Trophoblast cell (in vitro differentiated cells and primary cell): Measurements from ENCODE around the gene KLF16.

Experiments used
- DNase-seq, 2 donors: peaks; one replicate each; pipeline ENCODE4 v3.0.0-alpha.2; 2016
- H2AFZ ChIP-seq: 2 replicates; pipeline ENCODE4 v1.6.1; 2013; ENCODE audit warnings: low read length, moderate library complexity, mild to moderate bottlenecking; ENCODE audit not compliant: insufficient read depth, poor library complexity
- H2AK5ac ChIP-seq: 2 replicates; pipeline ENCODE4 v1.6.1; 2013; ENCODE audit warnings: mild to moderate bottlenecking, low read length
- H2BK120ac ChIP-seq: 2 replicates; pipeline ENCODE4 v1.6.1; 2013; ENCODE audit warnings: low read length, mild to moderate bottlenecking, moderate library complexity; ENCODE audit not compliant: insufficient read depth, poor library complexity
- H2BK12ac ChIP-seq: 2 replicates; pipeline ENCODE4 v1.6.1; 2013; ENCODE audit warnings: mild to moderate bottlenecking, low read length, moderate library complexity
- H2BK5ac ChIP-seq: 2 replicates; pipeline ENCODE4 v1.6.1; 2013; ENCODE audit warnings: low read length, low read depth, moderate library complexity, mild to moderate bottlenecking; ENCODE audit not compliant: poor library complexity
- H3K14ac ChIP-seq: 2 replicates; pipeline ENCODE4 v1.6.1; 2013; ENCODE audit warnings: mild to moderate bottlenecking, low read length
- H3K18ac ChIP-seq: 2 replicates; pipeline ENCODE4 v1.6.1; 2013; ENCODE audit warnings: mild to moderate bottlenecking, low read length
- H3K23ac ChIP-seq: 2 replicates; pipeline ENCODE4 v1.6.1; 2013; ENCODE audit warnings: low read length
- H3K27ac ChIP-seq: 2 replicates; pipeline ENCODE4 v1.5.1; 2013; ENCODE audit warnings: low read depth, mild to moderate bottlenecking, inconsistent platforms, low read length, moderate library complexity
- H3K27me3 ChIP-seq: 2 replicates; pipeline ENCODE4 v1.6.1; 2013; ENCODE audit warnings: inconsistent platforms, mild to moderate bottlenecking, low read length, moderate library complexity; ENCODE audit not compliant: insufficient read depth
- H3K36me3 ChIP-seq, 2 experiments: 1 replicate in 1 of 2; 2 replicates in 1 of 2; pipeline ENCODE4 v1.6.1; 2013; ENCODE audit warnings: low read length in 2 of 2, mild to moderate bottlenecking in 2 of 2, moderate library complexity in 1 of 2; ENCODE audit not compliant: insufficient read depth in 2 of 2, control insufficient read depth in 1 of 2
- H3K4ac ChIP-seq: 2 replicates; pipeline ENCODE4 v1.6.1; 2013; ENCODE audit warnings: low read depth, mild to moderate bottlenecking, low read length, moderate library complexity
- H3K4me1 ChIP-seq, 2 experiments: 1 replicate in 1 of 2; 2 replicates in 1 of 2; pipeline ENCODE4 v1.6.1; 2013; ENCODE audit warnings: low read length in 2 of 2, mild to moderate bottlenecking in 2 of 2, moderate library complexity in 1 of 2; ENCODE audit not compliant: insufficient read depth in 2 of 2, control insufficient read depth in 1 of 2
- H3K4me2 ChIP-seq: 2 replicates; pipeline ENCODE4 v1.6.1; 2013; ENCODE audit warnings: inconsistent platforms, mild to moderate bottlenecking, low read length, moderate library complexity
- H3K4me3 ChIP-seq: 2 replicates; pipeline ENCODE4 v1.5.1; 2013; ENCODE audit warnings: mild to moderate bottlenecking, low read depth, low read length, inconsistent platforms
- H3K79me1 ChIP-seq: one replicate; pipeline ENCODE4 v1.6.1; 2013; ENCODE audit warnings: low read length
- H3K79me2 ChIP-seq: 2 replicates; pipeline ENCODE4 v1.6.1; 2013; ENCODE audit warnings: low read length, mild to moderate bottlenecking; ENCODE audit not compliant: control insufficient read depth, insufficient read depth, poor library complexity
- H3K9ac ChIP-seq: 2 replicates; pipeline ENCODE4 v1.6.1; 2013; ENCODE audit warnings: mild to moderate bottlenecking, low read length
- H3K9me3 ChIP-seq: 2 replicates; pipeline ENCODE4 v1.6.1; 2013; ENCODE audit warnings: low read depth, mild to moderate bottlenecking, control low read depth, inconsistent platforms, low read length; ENCODE audit not compliant: insufficient read depth
- H4K12ac ChIP-seq: 2 replicates; pipeline ENCODE4 v1.6.1; 2013; ENCODE audit warnings: low read depth, mild to moderate bottlenecking, low read length, moderate library complexity
- H4K8ac ChIP-seq: 2 replicates; pipeline ENCODE4 v1.6.1; 2013; ENCODE audit warnings: low read depth, mild to moderate bottlenecking, low read length, moderate library complexity
- H4K91ac ChIP-seq: one replicate; pipeline ENCODE4 v1.6.1; 2013; ENCODE audit warnings: low read depth, mild to moderate bottlenecking, low read length, moderate library complexity
- WGBS: extraction: QIAGEN DNeasy Blood & Tissue Kit; methylation state at CpG from one replicate; pipeline ENCODE4 v1.1.7; 2013; ENCODE audit warnings: missing lambda C conversion rate; ENCODE audit not compliant: insufficient read length, insufficient coverage; ENCODE audit errors: extremely low coverage; 5-methylcytosine and 5-hydroxymethylcytosine counted together

KLF16 gene

GRCh38 chr19:1822210-1822609 is 41.2 kb downstream of the KLF16 start:
- Histone ChIP-seq H3K18ac (no peak overlapping the region), H2AFZ (no peak overlapping the region), H3K27me3 (no peaks in the 10 kb centered on the region), H3K79me1 (no peaks in the 10 kb centered on the region), H3K36me3 (peaks cover 81 to 84% of the 10 kb centered on the region in 2 experiments), H4K12ac (no peak overlapping the region), H2BK5ac (no peak overlapping the region), H3K4me3 (no peak overlapping the region), H2BK120ac (no peak overlapping the region), H3K14ac (no peak overlapping the region), H3K9me3 (no peaks in the 10 kb centered on the region), H3K79me2 (no peaks in the 10 kb centered on the region), H3K27ac (no peak overlapping the region), H3K9ac (no peak overlapping the region), H3K4me1 (no peaks in the 10 kb centered on the region), H3K23ac (no peak overlapping the region), H4K91ac (no peak overlapping the region), H3K4me2 (no peak overlapping the region), H4K8ac (no peak overlapping the region), H2BK12ac (no peak overlapping the region), H2AK5ac (no peak overlapping the region), H3K4ac (no peak overlapping the region)
- WGBS: no CpG with 5 or more reads among the region's 19 CpGs
- DNase-seq: no peak

GRCh38 chr19:1819341-1820255 is 43.8 kb downstream of the KLF16 start:
- Histone ChIP-seq H2BK5ac (no peak overlapping the region), H3K14ac (no peak overlapping the region), H3K18ac (no peak overlapping the region), H3K27me3 (no peaks in the 10 kb centered on the region), H3K9me3 (no peaks in the 10 kb centered on the region), H3K4me1 (no peaks in the 10 kb centered on the region), H3K36me3 (peaks cover 92 to 93% of the 10 kb centered on the region in 2 experiments), H2AK5ac (no peak overlapping the region), H3K79me2 (no peaks in the 10 kb centered on the region), H3K79me1 (no peaks in the 10 kb centered on the region), H3K4ac (no peak overlapping the region), H3K23ac (no peak overlapping the region), H2BK120ac (no peak overlapping the region), H4K91ac (no peak overlapping the region), H3K27ac (no peak overlapping the region), H2BK12ac (no peak overlapping the region), H3K9ac (no peak overlapping the region), H3K4me3 (no peak overlapping the region), H4K8ac (no peak overlapping the region), H4K12ac (no peak overlapping the region), H3K4me2 (no peak overlapping the region), H2AFZ (no peak overlapping the region)
- no peak for DNase-seq
- WGBS: no CpG with 5 or more reads among the region's 43 CpGs

DNA sequence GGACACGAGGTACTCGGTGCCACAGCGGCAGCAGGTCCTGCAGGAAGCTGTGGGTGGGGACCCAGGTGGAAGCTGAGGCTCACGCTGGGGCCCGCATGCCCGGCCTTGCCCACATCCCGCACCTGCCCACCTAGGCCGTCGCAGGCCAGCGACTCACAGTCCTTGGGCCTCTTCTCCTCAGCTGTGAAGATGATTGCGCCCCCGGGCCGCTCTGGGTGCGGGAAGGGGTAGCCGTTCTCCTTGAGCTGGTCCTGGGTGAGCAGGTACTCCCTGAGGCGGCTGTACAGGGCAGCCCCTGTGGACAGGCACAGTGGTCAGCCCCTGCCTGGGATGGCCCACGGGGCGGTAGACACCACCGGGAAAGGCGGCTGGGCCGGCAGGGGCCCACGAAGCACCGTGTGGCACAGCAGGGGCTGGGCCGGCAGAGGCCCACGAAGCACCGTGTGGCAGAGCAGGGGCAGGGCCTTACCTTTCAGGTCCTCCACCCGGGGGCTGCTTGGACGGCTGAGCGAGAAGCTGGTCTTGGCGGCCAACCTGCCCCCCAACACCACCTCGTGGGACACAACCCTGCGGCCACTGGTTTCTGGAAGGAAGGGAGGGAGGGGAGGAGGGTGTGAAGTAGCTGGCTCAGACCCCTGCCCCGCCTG is 44.7 kb downstream of the KLF16 start:
- H3K4me1 ChIP-seq: no peaks in the 10 kb centered on the region
- no peaks in the 10 kb centered on the region for H3K9me3 ChIP-seq
- H4K12ac ChIP-seq: no peak overlapping the region
- no peaks in the 10 kb centered on the region for H3K79me1 ChIP-seq
- WGBS: no CpG with 5 or more reads among the region's 33 CpGs
- H3K27me3 ChIP-seq: no peaks in the 10 kb centered on the region
- H2AK5ac ChIP-seq: no peak overlapping the region
- peaks cover 86 to 88% of the 10 kb centered on the region in 2 experiments for H3K36me3 ChIP-seq
- H3K18ac ChIP-seq: no peak overlapping the region
- H3K4me2 ChIP-seq: no peak overlapping the region
- no peak overlapping the region for H4K91ac ChIP-seq
- no peak overlapping the region for H3K4ac ChIP-seq
- H4K8ac ChIP-seq: no peak overlapping the region
- no peak overlapping the region for H3K14ac ChIP-seq
- no peak for DNase-seq
- H3K27ac ChIP-seq: no peak overlapping the region
- H3K23ac ChIP-seq: no peak overlapping the region
- H2BK5ac ChIP-seq: no peak overlapping the region
- H2BK12ac ChIP-seq: no peak overlapping the region
- no peak overlapping the region for H3K4me3 ChIP-seq
- no peak overlapping the region for H3K9ac ChIP-seq
- no peak overlapping the region for H2BK120ac ChIP-seq
- H2AFZ ChIP-seq: no peak overlapping the region
- no peaks in the 10 kb centered on the region for H3K79me2 ChIP-seq

DNA sequence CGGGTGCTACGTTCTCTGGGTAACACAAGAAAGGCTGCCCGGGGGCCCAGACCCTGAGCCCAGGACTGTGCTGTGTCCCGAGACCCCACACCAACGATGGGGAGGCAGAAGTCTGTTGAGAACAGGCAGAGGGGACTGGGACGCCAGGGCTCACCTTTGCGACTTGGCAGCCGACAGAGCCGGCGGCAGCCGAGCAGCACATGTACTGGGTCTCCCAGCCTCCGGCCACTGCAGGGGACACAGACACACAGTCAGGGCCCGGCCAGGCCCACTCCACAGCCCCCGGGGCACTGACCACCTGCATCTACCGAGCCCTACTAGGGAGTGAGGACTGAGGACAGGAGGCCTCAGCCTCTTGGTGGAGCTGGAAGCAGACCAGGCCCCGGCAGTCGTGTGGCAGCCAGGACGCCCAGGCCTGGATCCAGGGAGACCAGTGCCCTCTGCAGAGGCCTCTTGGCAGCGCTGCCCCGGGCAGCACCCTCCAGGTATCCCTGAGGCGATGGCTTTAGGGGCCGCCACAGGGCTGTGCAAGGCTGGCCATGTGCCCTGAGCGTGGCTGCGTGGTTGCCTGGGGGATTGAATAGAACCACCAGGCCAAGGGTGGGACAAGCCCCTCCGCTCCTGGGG is 45.7 kb downstream of the KLF16 start:
- Histone ChIP-seq H4K8ac (no peak overlapping the region), H3K36me3 (peaks cover 76 to 78% of the 10 kb centered on the region in 2 experiments), H4K91ac (no peak overlapping the region), H3K9me3 (no peaks in the 10 kb centered on the region), H3K9ac (no peak overlapping the region), H3K4me3 (no peak overlapping the region), H3K27ac (no peak overlapping the region), H2BK12ac (no peak overlapping the region), H3K4ac (no peak overlapping the region), H3K23ac (no peak overlapping the region), H3K27me3 (no peaks in the 10 kb centered on the region), H2BK120ac (no peak overlapping the region), H3K4me2 (no peak overlapping the region), H3K14ac (no peak overlapping the region), H3K4me1 (peaks cover 0 to 7% of the 10 kb centered on the region in 2 experiments), H3K79me1 (no peaks in the 10 kb centered on the region), H4K12ac (no peak overlapping the region), H2AFZ (no peak overlapping the region), H2BK5ac (no peak overlapping the region), H2AK5ac (no peak overlapping the region), H3K18ac (no peak overlapping the region), H3K79me2 (no peaks in the 10 kb centered on the region)
- DNase-seq: no peak
- no CpG with 5 or more reads among the region's 25 CpGs for WGBS
